HG03108 (cell line): ENCODE measurements around the gene SLC26A11.
"Not testable (repeated sequence)": the region's sequence is repeated elsewhere in the genome, so short reads cannot be mapped to it uniquely, and the experiment has no call there.

Experiments used
- ATAC-seq: cut with Tn5 transposase; IDR thresholded peaks from one replicate; pipeline ENCODE4 v1.9.1; 2021; ENCODE audit warnings: moderate library complexity; ENCODE audit not compliant: unreplicated experiment

Gene SLC26A11

GRCh38 chr17:80237386-80237785 lies 17.2 kb downstream of the SLC26A11 start:
- no peak for ATAC-seq

DNA sequence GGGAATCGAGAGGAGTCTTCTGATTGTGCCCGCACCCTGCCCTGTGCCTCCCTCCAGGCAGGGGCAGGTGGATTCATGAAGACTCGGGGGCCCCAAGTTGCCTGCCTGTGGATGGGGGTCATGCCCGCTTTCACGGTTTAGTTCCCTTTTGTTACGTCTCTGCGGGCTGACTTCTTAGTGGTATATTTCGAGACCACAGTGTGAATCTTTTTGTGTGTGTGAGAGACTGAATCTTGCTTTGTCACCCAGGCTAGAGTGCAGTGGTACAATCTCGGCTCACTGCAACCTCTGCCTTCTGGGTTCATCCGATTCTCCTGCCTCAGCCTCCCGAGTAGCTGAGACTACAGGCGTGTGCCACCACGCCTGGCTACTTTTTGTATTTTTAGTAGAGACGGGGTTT lies 22.3 kb downstream of the SLC26A11 start:
- ATAC-seq, result no peak

- ATAC-seq, result no peak
Observed at GRCh38 chr17:80243526-80244433, 23.6 kb downstream of the SLC26A11 start.

GRCh38 chr17:80244448-80244847 lies 24.2 kb downstream of the SLC26A11 start:
- not testable (repeated sequence) for ATAC-seq

- ATAC-seq, result no peak
Observed at GRCh38 chr17:80244871-80245509, 24.8 kb downstream of the SLC26A11 start.

DNA sequence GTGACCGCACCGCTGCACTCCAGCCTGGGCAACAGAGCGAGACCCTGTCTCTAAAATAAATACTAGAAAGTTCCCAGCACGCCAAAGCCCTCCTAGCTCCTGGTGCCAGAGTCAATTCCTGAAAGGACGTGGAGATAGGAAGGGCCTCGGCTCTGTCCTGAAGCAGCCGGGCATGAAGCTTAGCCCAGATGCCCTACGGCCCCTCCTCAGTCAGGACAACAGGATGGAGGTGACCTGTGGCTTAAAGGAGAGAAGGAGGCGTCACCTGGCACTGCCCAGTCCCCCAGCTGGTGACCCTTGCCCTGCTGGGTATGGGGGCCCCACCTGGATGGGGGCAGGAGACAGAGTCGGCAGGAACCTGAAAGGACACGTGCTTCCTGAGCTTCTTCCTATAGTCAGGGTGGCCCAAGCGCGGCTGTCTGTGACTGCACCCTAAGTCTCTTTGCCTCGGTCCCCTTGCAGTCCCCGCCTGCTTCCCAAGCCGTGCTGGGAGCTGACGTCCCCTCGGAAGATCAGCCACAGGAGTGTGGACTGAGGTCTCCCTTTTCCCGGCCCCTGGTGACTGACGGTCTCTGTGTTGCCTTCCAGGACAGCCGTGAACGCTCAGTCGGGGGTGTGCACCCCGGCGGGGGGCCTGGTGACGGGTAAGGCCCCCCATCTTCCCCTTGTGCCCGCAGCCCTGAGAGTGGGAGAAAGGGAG lies 25.5 kb downstream of the SLC26A11 start:
- ATAC-seq, result no peak

- ATAC-seq, result no peak
Observed at GRCh38 chr17:80246266-80246681, 26.0 kb downstream of the SLC26A11 start.

GRCh38 chr17:80246726-80247125 lies 26.5 kb downstream of the SLC26A11 start:
- ATAC-seq, result no peak

- no peak for ATAC-seq
Observed at GRCh38 chr17:80247561-80247960, 27.3 kb downstream of the SLC26A11 start.

GRCh38 chr17:80248001-80248893 lies 28.0 kb downstream of the SLC26A11 start:
- ATAC-seq, result no peak

- no peak for ATAC-seq
Observed at GRCh38 chr17:80248894-80249710, 28.9 kb downstream of the SLC26A11 start.

DNA sequence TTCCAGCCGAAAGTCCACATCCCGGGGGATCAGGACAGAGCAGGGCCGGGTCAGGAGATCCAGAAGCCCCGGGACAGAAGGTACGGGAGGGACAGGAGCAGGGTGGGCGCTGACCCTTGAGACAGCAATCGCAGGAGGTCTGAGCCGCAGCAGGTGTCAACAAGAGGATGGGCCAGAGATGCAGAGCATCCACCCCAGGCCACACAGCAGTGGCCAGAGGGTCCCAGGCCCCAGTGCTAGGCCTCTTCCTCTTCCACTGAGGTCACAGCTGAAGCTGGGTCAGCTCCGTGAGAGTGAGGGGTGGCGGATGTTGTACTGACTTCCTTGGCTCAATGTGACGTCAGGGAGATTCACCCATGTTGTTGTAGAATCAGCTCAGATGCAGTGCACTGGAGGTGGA lies 31.7 kb downstream of the SLC26A11 start:
- ATAC-seq, result no peak

GRCh38 chr17:80252871-80253270 lies 32.6 kb downstream of the SLC26A11 start:
- ATAC-seq, result no peak

GRCh38 chr17:80253631-80254395 lies 33.6 kb downstream of the SLC26A11 start:
- ATAC-seq, result no peak

DNA sequence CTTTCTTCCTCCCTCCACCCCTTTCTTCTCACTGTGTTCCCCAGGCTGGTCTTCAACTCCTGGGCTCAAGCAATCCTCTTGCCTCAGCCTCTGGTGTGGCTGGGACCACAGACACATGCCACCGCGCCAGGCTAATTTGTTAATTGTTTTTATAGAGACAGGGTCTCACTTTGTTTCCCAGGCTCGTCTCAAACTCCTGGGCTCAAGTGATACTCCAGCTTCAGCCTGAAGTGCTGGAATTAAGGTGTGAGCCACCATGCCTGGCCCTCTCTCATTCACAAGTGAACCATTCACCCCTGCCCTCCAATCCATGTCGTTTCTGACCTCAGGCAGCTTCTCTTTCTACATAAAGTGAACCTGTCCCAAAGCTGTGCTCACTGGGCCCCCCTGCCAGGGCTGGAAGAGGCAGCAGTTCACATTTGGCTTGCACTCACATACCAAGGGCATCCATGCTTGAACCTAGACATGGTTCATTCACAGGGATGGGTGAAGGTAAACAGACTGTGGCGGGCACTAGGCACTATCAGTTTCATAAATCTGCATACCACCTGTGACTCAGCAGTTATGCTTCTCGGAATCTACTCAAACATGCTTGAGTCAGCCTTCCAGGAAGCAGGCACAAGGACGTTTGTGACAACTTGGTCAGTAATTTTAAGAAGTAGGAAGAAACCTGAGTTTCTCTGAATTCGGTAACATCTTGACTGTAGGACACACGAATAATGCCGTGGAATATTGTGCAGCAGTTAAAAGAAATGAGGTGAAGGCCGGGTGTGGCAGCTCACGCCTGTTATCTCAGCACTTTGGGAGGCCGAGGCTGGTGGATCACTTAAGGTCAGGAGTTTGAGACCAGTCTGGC lies 34.4 kb downstream of the SLC26A11 start:
- ATAC-seq, result peak; percentile 52

GRCh38 chr17:80256034-80256350 lies 35.8 kb downstream of the SLC26A11 start:
- ATAC-seq, result no peak

GRCh38 chr17:80257716-80258213 lies 37.5 kb downstream of the SLC26A11 start:
- no peak for ATAC-seq

- ATAC-seq, result not testable (repeated sequence)
Observed at GRCh38 chr17:80258296-80258695, 38.1 kb downstream of the SLC26A11 start.
